Coronary artery (tissue), 2 donors: ENCODE measurements around the gene BID.

Experiments used
- DNase-seq: peaks from one replicate; pipeline ENCODE4 v3.0.0-alpha.2; 2017; ENCODE audit warnings: low spot score
- H3K27ac ChIP-seq, 2 donors: fragments of 200-600 bp; sonication (generic); one replicate each; pipeline ENCODE4 v1.5.1; 2016 to 2019
- H3K4me3 ChIP-seq: fragments of 200-600 bp; sonication (generic); 2 replicates; pipeline ENCODE4 v1.5.1; 2016; ENCODE audit warnings: mild to moderate bottlenecking, moderate library complexity
- CTCF ChIP-seq: fragments of 200-600 bp; sonication (generic); IDR thresholded peaks from one replicate; pipeline ENCODE4 v1.5.1; 2019; ENCODE audit warnings: antibody characterized with exemption

BID gene

GRCh38 chr22:17817511-17818065 lies 43.3 kb upstream of the BID start:
- Histone ChIP-seq H3K4me3 (no peak overlapping the region), H3K27ac (no peak overlapping the region)
- no peak for DNase-seq
- no peak for TF ChIP-seq CTCF

GRCh38 chr22:17817079-17817478 lies 42.8 kb upstream of the BID start:
- DNase-seq, result no peak
- H3K27ac ChIP-seq, result no peak overlapping the region

GRCh38 chr22:17816649-17817048 lies 42.4 kb upstream of the BID start:
- H3K27ac ChIP-seq, result no peak overlapping the region
- H3K4me3 ChIP-seq, result no peak overlapping the region
- no peak for TF ChIP-seq CTCF
- no peak for DNase-seq

More at GRCh38 chr22:17817079-17817478, 42.8 kb upstream of the BID start:
- H3K4me3 ChIP-seq, result no peak overlapping the region
- no peak for TF ChIP-seq CTCF

- no peak for TF ChIP-seq CTCF
- DNase-seq, result no peak
- no peak overlapping the region for H3K4me3 ChIP-seq
- no peak overlapping the region for H3K27ac ChIP-seq
Measured at GRCh38 chr22:17815703-17816254, 41.5 kb upstream of the BID start.

- no peak overlapping the region for H3K4me3 ChIP-seq
- no peak for DNase-seq
- TF ChIP-seq CTCF, result no peak
- H3K27ac ChIP-seq, result no peak overlapping the region
Measured at GRCh38 chr22:17814830-17815229, 40.6 kb upstream of the BID start.

- Histone ChIP-seq H3K27ac (no peak overlapping the region), H3K4me3 (no peak overlapping the region)
- DNase-seq, result no peak
- no peak for TF ChIP-seq CTCF
Measured at GRCh38 chr22:17814084-17814483, 39.8 kb upstream of the BID start.

GRCh38 chr22:17811119-17811518 lies 36.9 kb upstream of the BID start:
- no peak for DNase-seq
- H3K27ac ChIP-seq, result no peak overlapping the region
- TF ChIP-seq CTCF, result no peak
- H3K4me3 ChIP-seq, result no peak overlapping the region
